Frontal cortex (tissue), 4 donors: ENCODE results near the gene BAIAP2L2. TPM values are rescaled to one million over a fixed set of nuclear protein-coding genes. Genes with fewer than 3 reads are reported as not detected.
"Not testable (repeated sequence)": the region's sequence is repeated elsewhere in the genome, so short reads cannot be mapped to it uniquely, and the experiment has no call there.

Source experiments
- DNase-seq, 2 donors: peaks; one replicate each; pipeline ENCODE4 v3.0.0; 2012; ENCODE audit warnings: low spot score in 2 of 2
- FAIRE-seq: peaks from 2 replicates; lab custom pipeline; 2012; peaks lifted over from hg19 to GRCh38; lab: Jason Lieb, UNC
- total RNA-seq: library from RNA; depleted of rRNA; stranded (reverse); fragments of >200 nt; gene quantifications from one replicate; pipeline ENCODE4 v1.2.3, GENCODE V29; 2014
- donor health status: control.
- donor health status: control.
- donor health status: control.

BAIAP2L2 gene, protein sequence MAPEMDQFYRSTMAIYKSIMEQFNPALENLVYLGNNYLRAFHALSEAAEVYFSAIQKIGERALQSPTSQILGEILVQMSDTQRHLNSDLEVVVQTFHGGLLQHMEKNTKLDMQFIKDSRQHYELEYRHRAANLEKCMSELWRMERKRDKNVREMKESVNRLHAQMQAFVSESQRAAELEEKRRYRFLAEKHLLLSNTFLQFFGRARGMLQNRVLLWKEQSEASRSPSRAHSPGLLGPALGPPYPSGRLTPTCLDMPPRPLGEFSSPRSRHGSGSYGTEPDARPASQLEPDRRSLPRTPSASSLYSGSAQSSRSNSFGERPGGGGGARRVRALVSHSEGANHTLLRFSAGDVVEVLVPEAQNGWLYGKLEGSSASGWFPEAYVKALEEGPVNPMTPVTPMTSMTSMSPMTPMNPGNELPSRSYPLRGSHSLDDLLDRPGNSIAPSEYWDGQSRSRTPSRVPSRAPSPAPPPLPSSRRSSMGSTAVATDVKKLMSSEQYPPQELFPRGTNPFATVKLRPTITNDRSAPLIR
- total RNA-seq: under 0.01 TPM

DNA sequence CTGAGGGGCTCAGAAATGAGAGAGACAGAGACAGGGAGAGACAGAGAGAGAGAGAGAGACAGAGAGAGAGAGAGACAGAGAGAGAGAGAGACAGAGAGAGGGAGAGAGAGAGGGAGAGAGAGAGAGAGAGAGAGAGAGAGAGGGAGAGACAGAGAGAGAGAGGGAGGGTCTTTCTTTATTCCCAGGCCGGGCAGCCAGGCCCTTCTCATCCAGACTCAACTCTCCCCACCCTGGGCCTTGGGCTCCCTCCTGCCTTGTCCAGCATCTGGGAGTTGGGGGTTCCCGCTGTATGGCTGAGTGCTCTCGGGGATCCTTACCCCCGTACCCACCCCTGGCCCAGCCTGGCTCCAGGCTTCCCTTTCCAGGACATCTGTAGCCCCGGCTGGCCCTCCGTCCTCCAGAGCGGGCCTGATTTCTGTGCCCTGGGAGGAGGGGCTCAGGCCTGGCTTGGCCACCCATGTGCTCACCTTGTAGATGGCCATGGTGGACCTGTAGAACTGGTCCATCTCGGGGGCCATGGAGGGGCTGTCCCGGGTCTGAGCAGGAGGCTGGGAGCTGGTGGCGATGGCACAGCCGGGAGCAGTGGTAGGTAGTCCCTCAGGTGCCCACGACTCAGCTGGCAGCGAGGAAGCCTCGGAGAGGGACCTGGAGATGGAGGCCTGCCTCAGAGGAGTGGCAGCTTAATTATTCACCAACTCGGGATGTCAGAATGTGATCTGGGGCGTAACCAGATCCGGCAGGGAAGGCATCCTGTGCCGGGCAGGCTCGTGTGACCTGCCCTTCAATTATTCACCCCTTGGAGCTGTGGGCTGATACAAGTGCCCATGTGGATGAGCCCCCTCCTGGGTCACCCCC lies at the start of gene BAIAP2L2:
BAIAP2L2 (minus strand) TSS at position 677 of the 855 bp plus-strand sequence; CDS start at position 518, 159 bp downstream.
- FAIRE-seq (no peak), DNase-seq (no peak)

GRCh38 chr22:38155703-38156102 lies 45.2 kb upstream of the BAIAP2L2 start:
- no peak for DNase-seq
- no peak for FAIRE-seq

DNA sequence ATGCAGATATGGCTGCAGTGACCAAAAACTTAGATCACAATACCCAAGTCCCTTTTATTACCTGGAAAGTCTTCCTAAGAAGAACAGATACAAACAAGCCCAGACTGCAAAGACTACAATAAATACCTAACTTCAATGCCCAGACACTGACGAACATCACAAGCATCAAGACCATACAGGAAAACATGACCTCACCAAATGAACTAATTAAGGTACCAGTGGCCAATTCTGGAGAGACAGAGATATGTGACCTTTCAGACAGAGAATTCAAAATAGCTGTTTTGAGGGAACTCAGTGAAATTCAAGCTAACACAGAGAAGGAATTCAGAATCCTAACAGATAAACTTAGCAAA lies 44.1 kb upstream of the BAIAP2L2 start:
- not testable (repeated sequence) for DNase-seq, FAIRE-seq

DNA sequence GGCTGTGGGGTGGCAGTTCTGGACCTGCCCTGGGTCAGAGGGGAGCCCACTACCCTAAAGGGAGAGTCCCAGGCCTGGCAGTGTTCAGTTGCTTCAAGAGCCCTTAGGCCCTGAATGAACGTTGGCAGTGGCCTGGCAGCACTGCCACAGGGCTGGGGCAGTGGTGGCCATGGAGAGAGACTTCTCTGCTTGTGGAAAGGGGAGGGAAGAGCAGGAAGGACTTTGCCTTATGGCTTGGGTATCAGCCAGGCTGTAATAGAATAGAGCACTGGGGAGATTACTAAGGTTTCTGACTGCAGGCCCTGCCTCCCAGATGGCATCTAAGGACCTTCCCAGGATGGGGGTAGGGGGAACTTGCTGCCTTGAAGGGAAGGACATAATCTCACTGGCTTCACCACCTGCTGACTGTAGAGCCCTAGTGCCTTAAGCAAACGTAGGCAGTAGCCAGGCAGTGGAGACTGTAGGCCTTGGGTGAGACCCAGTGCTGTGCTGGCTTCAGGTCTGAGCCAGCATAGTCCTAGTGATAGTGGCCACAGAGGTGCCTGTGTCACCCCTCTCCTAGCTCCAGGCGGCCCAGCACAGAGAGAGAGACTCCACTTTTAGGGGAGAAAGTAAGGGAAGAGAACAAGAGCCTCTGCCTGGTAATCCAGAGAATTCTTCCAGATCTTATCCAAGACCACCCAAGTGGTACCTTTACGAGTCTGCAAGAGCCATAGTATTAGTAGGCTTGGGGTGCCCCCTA lies 43.5 kb upstream of the BAIAP2L2 start:
- no peak for FAIRE-seq
- DNase-seq: no peak

- DNase-seq: no peak
- no peak for FAIRE-seq
These were observed 40.6 kb upstream of the BAIAP2L2 start for GRCh38 chr22:38151126-38151500.

- no peak for FAIRE-seq
- DNase-seq: no peak
These were observed 37.8 kb upstream of the BAIAP2L2 start for GRCh38 chr22:38148245-38148644.

DNA sequence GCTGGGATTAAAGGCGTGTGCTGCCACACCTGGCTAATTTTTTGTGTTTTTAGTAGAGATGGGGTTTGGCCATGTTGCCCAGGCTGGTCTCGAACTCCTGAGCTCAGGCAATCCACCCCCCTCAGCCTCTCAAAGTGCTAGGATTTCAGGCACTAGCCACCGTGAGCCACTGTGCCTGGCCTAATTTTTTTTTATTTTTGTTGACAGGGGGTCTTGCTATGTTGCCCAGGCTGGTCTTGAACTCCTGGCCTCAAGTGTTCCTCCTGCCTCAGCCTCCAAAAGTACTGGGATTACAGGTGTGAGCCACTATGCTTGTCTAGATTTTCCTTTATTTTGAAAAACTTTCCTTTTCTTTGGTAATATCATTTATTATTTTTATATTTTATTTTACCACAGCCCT lies 35.7 kb upstream of the BAIAP2L2 start:
- not testable (repeated sequence) for DNase-seq, FAIRE-seq

GRCh38 chr22:38144025-38144405 lies 33.5 kb upstream of the BAIAP2L2 start:
- DNase-seq (no peak), FAIRE-seq (no peak)

GRCh38 chr22:38142606-38143005 lies 32.1 kb upstream of the BAIAP2L2 start:
- DNase-seq (no peak), FAIRE-seq (no peak)

DNA sequence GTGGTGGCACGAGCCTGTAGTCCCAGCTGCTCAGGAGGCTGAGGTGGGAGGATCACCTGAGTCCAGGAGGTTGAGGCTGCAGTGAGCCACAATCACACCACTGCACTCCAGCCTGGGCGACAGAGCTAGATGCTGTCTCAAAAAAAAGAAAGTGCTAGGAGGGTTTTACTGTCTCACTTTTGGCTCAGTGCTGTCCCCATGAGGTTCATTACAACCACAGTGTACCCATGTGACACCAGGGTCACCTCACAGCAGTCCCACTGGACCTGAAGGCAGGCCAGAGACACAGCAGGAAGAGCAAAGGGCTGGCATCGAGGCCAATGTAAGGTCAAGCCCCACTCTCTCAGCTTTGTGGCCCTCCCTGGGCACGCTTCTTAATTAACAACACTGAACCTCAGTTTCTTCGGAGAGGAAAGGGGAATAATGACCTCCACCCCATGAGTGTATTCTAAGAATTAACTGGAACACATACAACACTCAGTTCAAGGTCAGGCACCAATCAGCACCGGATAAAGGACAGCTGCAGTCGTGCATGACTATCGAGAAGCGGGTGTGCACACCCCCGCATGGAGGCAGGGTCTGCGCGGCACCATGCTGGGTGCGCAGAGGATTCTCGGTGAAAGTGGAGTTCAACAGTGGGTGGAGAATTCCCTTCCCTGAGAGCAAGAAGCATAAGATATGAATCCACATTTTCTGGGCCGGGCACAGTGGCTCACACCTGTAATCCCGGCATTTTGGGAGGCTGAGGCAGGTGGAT lies 30.9 kb upstream of the BAIAP2L2 start:
- DNase-seq (no peak), FAIRE-seq (no peak)

DNA sequence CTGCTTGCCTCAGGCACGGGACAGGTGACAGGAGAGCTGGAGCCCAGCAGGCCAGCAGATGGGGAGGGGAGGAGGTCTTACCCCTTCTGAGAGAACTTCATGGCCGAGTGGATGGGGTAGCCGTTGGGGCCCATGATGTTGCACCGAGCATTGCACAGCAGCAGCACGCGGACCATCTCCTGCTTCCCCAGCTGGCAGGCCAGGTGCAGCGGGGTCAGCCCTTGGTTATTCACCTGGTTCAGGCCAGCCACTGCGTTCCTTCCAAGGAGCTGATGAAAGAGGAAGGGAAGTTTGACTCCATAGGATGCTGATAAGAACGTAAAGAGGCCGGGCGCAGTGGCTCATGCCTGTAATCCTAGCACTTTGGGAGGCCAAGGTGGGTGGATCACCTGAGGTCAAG lies 29.4 kb upstream of the BAIAP2L2 start:
- DNase-seq: no peak

DNA sequence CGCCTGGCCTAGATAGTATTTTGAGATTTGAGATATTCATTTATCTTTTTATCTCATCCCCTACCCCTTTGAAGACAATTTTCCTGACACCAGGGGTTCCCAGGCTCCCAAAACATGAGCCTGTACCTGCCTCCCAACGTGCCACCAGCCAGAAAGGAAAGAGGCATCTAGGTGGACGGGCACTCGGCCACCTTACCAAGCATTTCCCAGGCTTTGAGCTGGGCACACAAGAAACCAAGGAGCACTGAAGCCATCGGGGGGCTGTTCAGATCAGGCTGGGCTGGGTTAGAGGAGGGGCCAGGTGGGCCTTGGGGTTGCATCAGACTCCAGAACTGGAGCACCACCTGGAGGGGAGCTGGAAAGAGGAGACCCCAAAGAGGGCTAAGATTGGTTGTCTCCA lies 28.5 kb upstream of the BAIAP2L2 start:
- DNase-seq: no peak
- FAIRE-seq: no peak

More for the DNA sequence above, 29.4 kb upstream of the BAIAP2L2 start:
- FAIRE-seq: no peak

DNA sequence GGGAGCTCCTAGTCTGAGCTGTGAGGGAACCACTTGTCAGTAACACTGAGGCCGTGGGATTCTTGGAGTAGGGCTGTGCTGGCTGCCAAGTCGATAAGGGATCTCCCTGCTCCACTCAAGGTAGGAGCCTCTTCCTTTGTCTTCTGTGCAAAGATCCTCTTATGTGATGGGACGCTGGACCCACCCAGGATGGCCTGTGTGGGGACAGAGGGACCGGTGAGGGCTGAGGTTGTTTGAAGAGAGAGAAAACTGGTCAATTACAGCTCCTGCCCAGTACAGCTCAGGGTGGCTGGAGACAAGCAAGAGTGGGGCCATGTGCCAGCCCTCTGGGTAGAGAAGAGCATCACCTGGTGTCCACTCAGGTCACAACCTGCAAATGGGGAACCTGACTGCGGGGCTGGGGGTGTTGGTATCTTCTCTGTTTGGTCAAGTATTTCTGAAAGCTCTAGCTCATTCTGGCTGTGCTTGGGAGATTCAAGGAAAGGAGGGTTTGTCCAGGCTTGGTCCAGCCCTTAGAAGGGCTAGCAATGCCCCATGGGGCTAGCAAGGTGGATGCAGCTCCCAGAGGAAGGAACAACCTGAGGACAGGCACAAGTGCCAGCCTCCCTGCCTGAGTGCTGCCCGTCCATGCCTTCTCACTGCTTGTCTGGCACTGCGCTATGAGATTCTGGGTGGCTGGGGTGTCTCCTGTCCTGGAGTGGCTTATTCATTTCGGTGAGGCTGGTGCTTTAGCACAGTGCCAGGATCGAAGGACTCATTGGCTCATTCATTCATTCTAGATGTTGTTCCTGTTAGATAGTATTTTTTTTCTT lies 27.6 kb upstream of the BAIAP2L2 start:
- DNase-seq: no peak
- no peak for FAIRE-seq

GRCh38 chr22:38136607-38137006 lies 26.1 kb upstream of the BAIAP2L2 start:
- no peak for DNase-seq

DNA sequence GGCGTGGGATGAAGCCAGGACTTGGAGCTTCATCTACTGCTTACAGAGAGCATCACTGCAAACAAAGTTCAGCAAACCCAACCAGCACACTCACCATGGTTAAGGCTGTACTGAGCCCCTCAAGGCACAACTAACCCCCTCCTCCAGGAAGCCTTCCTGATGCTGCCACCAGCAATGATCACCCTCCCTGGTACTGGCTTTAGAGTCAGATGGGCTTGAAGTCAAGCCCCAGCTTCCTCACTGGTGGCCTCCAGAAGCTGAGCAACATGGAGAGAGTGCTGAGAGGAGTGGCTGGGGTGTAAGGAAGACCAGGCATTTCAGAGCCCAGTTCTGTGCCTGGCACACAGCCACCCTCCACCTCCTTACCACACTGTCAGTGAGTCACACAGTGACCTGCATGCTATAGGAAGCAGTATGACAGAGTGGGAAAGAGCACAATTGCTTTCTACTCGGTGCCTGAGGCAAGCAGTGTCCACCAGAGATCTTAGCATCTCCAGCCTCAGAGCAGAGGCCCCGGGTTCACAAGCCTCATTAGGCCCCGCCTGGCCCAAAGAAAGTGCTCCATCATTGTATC lies 24.7 kb upstream of the BAIAP2L2 start:
- no peak for DNase-seq
- FAIRE-seq: no peak

More at GRCh38 chr22:38136607-38137006, 26.1 kb upstream of the BAIAP2L2 start:
- no peak for FAIRE-seq

GRCh38 chr22:38133331-38133730 lies 22.8 kb upstream of the BAIAP2L2 start:
- FAIRE-seq (no peak), DNase-seq (no peak)

DNA sequence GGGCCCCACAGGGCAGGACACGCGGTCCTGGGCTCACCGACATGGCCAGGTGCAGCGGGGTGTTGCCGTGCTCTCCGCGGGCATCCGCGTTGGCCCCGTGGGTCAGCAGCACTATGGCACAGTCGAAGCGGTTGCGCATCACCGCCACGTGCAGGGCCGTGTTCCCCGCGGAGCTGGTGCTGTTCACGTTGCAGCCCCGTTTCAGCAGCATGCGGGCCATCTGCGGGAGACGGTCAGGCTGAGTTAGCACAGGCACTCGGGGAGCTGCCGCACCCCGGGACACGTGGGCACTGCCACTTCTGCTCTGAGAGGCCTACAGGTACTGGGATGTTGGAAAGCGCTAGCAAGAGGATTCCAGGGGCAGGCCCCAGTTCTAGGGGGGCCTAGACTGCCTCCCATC lies 22.3 kb upstream of the BAIAP2L2 start:
- DNase-seq: no peak
- no peak for FAIRE-seq

GRCh38 chr22:38132136-38132535 lies 21.7 kb upstream of the BAIAP2L2 start:
- DNase-seq: no peak
- FAIRE-seq: no peak
